ENCODE data around the gene IGSF22.

The IGSF22 gene

GRCh38 chr11:18720091-18720807, 5.7 kb downstream of the IGSF22 start:
- peak overlapping the region; percentile 67 to 77 (median 72) for H3K4me3 ChIP-seq (ENCODE audit: low read depth in 1 of 5, low read length in 5 of 5)
- no peaks in the 10 kb centered on the region for H3K27me3 ChIP-seq (ENCODE audit: control insufficient read depth in 5 of 5, insufficient read depth in 4 of 5, low read length in 5 of 5)
- peak overlapping the region in 3 of 5 donors; percentile 61 to 77 (median 75) for H3K9ac ChIP-seq (ENCODE audit: low read length in 5 of 5)
- H3K9me3 ChIP-seq (ENCODE audit: control insufficient read depth in 5 of 5, low read length in 5 of 5) = no peaks in the 10 kb centered on the region
- no peaks in the 10 kb centered on the region for H3K36me3 ChIP-seq (ENCODE audit: control insufficient read depth in 5 of 5, insufficient read depth in 5 of 5, low read length in 5 of 5)
- no peak overlapping the region for H3K27ac ChIP-seq (ENCODE audit: low read depth, low read length)
- peaks cover 0 to 18% (median 17%) of the 10 kb centered on the region in 5 donors for H3K4me1 ChIP-seq (ENCODE audit: control insufficient read depth in 5 of 5, insufficient read depth in 5 of 5, low read length in 5 of 5)

- no peak overlapping the region for H3K9ac ChIP-seq (ENCODE audit: low read length in 5 of 5)
- H3K9me3 ChIP-seq (ENCODE audit: control insufficient read depth in 5 of 5, low read length in 5 of 5) = no peaks in the 10 kb centered on the region
- H3K36me3 ChIP-seq (ENCODE audit: control insufficient read depth in 5 of 5, insufficient read depth in 5 of 5, low read length in 5 of 5) = no peaks in the 10 kb centered on the region
- no peak overlapping the region for H3K4me3 ChIP-seq (ENCODE audit: low read depth in 1 of 5, low read length in 5 of 5)
- no peak overlapping the region for H3K27ac ChIP-seq (ENCODE audit: low read depth, low read length)
- no peaks in the 10 kb centered on the region for H3K27me3 ChIP-seq (ENCODE audit: control insufficient read depth in 5 of 5, insufficient read depth in 4 of 5, low read length in 5 of 5)
- peaks cover 0 to 2% (median under 1%) of the 10 kb centered on the region in 5 donors for H3K4me1 ChIP-seq (ENCODE audit: control insufficient read depth in 5 of 5, insufficient read depth in 5 of 5, low read length in 5 of 5)
Measured at GRCh38 chr11:18715476-18715875, 10.5 kb downstream of the IGSF22 start.

- no peak overlapping the region for H3K27ac ChIP-seq (ENCODE audit: low read depth, low read length)
- no peak overlapping the region for H3K4me3 ChIP-seq (ENCODE audit: low read depth in 1 of 5, low read length in 5 of 5)
- H3K9ac ChIP-seq (ENCODE audit: low read length in 5 of 5) = no peak overlapping the region
- H3K36me3 ChIP-seq (ENCODE audit: control insufficient read depth in 5 of 5, insufficient read depth in 5 of 5, low read length in 5 of 5) = no peaks in the 10 kb centered on the region
- no peaks in the 10 kb centered on the region for H3K4me1 ChIP-seq (ENCODE audit: control insufficient read depth in 5 of 5, insufficient read depth in 5 of 5, low read length in 5 of 5)
- no peaks in the 10 kb centered on the region for H3K27me3 ChIP-seq (ENCODE audit: control insufficient read depth in 5 of 5, insufficient read depth in 4 of 5, low read length in 5 of 5)
- H3K9me3 ChIP-seq (ENCODE audit: control insufficient read depth in 5 of 5, low read length in 5 of 5) = no peaks in the 10 kb centered on the region
Measured at GRCh38 chr11:18714443-18714780, 11.6 kb downstream of the IGSF22 start.

- H3K9me3 ChIP-seq (ENCODE audit: control insufficient read depth in 5 of 5, low read length in 5 of 5) = no peaks in the 10 kb centered on the region
- no peak overlapping the region for H3K9ac ChIP-seq (ENCODE audit: low read length in 5 of 5)
- no peak overlapping the region for H3K4me3 ChIP-seq (ENCODE audit: low read depth in 1 of 5, low read length in 5 of 5)
- no peaks in the 10 kb centered on the region for H3K36me3 ChIP-seq (ENCODE audit: control insufficient read depth in 5 of 5, insufficient read depth in 5 of 5, low read length in 5 of 5)
- no peaks in the 10 kb centered on the region for H3K4me1 ChIP-seq (ENCODE audit: control insufficient read depth in 5 of 5, insufficient read depth in 5 of 5, low read length in 5 of 5)
- no peaks in the 10 kb centered on the region for H3K27me3 ChIP-seq (ENCODE audit: control insufficient read depth in 5 of 5, insufficient read depth in 4 of 5, low read length in 5 of 5)
- no peak overlapping the region for H3K27ac ChIP-seq (ENCODE audit: low read depth, low read length)
Measured at GRCh38 chr11:18713646-18714442, 12.1 kb downstream of the IGSF22 start.

- no peak overlapping the region for H3K27ac ChIP-seq (ENCODE audit: low read depth, low read length)
- H3K9me3 ChIP-seq (ENCODE audit: control insufficient read depth in 5 of 5, low read length in 5 of 5) = no peaks in the 10 kb centered on the region
- H3K4me3 ChIP-seq (ENCODE audit: low read depth in 1 of 5, low read length in 5 of 5) = no peak overlapping the region
- no peaks in the 10 kb centered on the region for H3K36me3 ChIP-seq (ENCODE audit: control insufficient read depth in 5 of 5, insufficient read depth in 5 of 5, low read length in 5 of 5)
- no peaks in the 10 kb centered on the region for H3K27me3 ChIP-seq (ENCODE audit: control insufficient read depth in 5 of 5, insufficient read depth in 4 of 5, low read length in 5 of 5)
- H3K9ac ChIP-seq (ENCODE audit: low read length in 5 of 5) = no peak overlapping the region
- H3K4me1 ChIP-seq (ENCODE audit: control insufficient read depth in 5 of 5, insufficient read depth in 5 of 5, low read length in 5 of 5) = peaks cover 3 to 15% (median 13%) of the 10 kb centered on the region in 5 donors
Measured at GRCh38 chr11:18710545-18710944, 15.4 kb downstream of the IGSF22 start.

GRCh38 chr11:18709414-18709813, 16.6 kb downstream of the IGSF22 start:
- Histone ChIP-seq H3K27ac (ENCODE audit: low read depth, low read length) (no peak overlapping the region), H3K9ac (ENCODE audit: low read length in 5 of 5) (no peak overlapping the region), H3K27me3 (ENCODE audit: control insufficient read depth in 5 of 5, insufficient read depth in 4 of 5, low read length in 5 of 5) (no peaks in the 10 kb centered on the region), H3K4me3 (ENCODE audit: low read depth in 1 of 5, low read length in 5 of 5) (no peak overlapping the region), H3K36me3 (ENCODE audit: control insufficient read depth in 5 of 5, insufficient read depth in 5 of 5, low read length in 5 of 5) (no peaks in the 10 kb centered on the region), H3K4me1 (ENCODE audit: control insufficient read depth in 5 of 5, insufficient read depth in 5 of 5, low read length in 5 of 5) (peaks cover 3 to 26% (median 22%) of the 10 kb centered on the region in 5 donors), H3K9me3 (ENCODE audit: control insufficient read depth in 5 of 5, low read length in 5 of 5) (no peaks in the 10 kb centered on the region)

- peaks cover 3 to 29% (median 22%) of the 10 kb centered on the region in 5 donors for H3K4me1 ChIP-seq (ENCODE audit: control insufficient read depth in 5 of 5, insufficient read depth in 5 of 5, low read length in 5 of 5)
- no peak overlapping the region for H3K27ac ChIP-seq (ENCODE audit: low read depth, low read length)
Measured at GRCh38 chr11:18707811-18708340, 18.1 kb downstream of the IGSF22 start.

GRCh38 chr11:18706330-18707243, 19.4 kb downstream of the IGSF22 start:
- Histone ChIP-seq H3K4me3 (ENCODE audit: low read depth in 1 of 5, low read length in 5 of 5) (peak overlapping the region; percentile 68 to 81 (median 76)), H3K4me1 (ENCODE audit: control insufficient read depth in 5 of 5, insufficient read depth in 5 of 5, low read length in 5 of 5) (peaks cover 3 to 34% (median 23%) of the 10 kb centered on the region in 5 donors), H3K36me3 (ENCODE audit: control insufficient read depth in 5 of 5, insufficient read depth in 5 of 5, low read length in 5 of 5) (peaks cover 0 to 19% (median 12%) of the 10 kb centered on the region in 5 donors), H3K27me3 (ENCODE audit: control insufficient read depth in 5 of 5, insufficient read depth in 4 of 5, low read length in 5 of 5) (no peaks in the 10 kb centered on the region), H3K27ac (ENCODE audit: low read depth, low read length) (peak overlapping the region; percentile 63), H3K9me3 (ENCODE audit: control insufficient read depth in 5 of 5, low read length in 5 of 5) (no peaks in the 10 kb centered on the region), H3K9ac (ENCODE audit: low read length in 5 of 5) (peak overlapping the region; percentile 1 to 79 (median 62))

More at GRCh38 chr11:18707811-18708340, 18.1 kb downstream of the IGSF22 start:
- Histone ChIP-seq H3K27me3 (ENCODE audit: control insufficient read depth in 5 of 5, insufficient read depth in 4 of 5, low read length in 5 of 5) (no peaks in the 10 kb centered on the region), H3K36me3 (ENCODE audit: control insufficient read depth in 5 of 5, insufficient read depth in 5 of 5, low read length in 5 of 5) (peaks cover 0 to 7% (median 3%) of the 10 kb centered on the region in 5 donors), H3K9ac (ENCODE audit: low read length in 5 of 5) (no peak overlapping the region), H3K9me3 (ENCODE audit: control insufficient read depth in 5 of 5, low read length in 5 of 5) (no peaks in the 10 kb centered on the region), H3K4me3 (ENCODE audit: low read depth in 1 of 5, low read length in 5 of 5) (no peak overlapping the region)

- peaks cover 3 to 42% (median 27%) of the 10 kb centered on the region in 5 donors for H3K4me1 ChIP-seq (ENCODE audit: control insufficient read depth in 5 of 5, insufficient read depth in 5 of 5, low read length in 5 of 5)
- peaks cover 0 to 25% (median 15%) of the 10 kb centered on the region in 5 donors for H3K36me3 ChIP-seq (ENCODE audit: control insufficient read depth in 5 of 5, insufficient read depth in 5 of 5, low read length in 5 of 5)
- H3K9ac ChIP-seq (ENCODE audit: low read length in 5 of 5) = peak overlapping the region in 3 of 5 donors; percentile 10 to 83 (median 59)
- H3K27ac ChIP-seq (ENCODE audit: low read depth, low read length) = no peak overlapping the region
- no peaks in the 10 kb centered on the region for H3K27me3 ChIP-seq (ENCODE audit: control insufficient read depth in 5 of 5, insufficient read depth in 4 of 5, low read length in 5 of 5)
- no peaks in the 10 kb centered on the region for H3K9me3 ChIP-seq (ENCODE audit: control insufficient read depth in 5 of 5, low read length in 5 of 5)
- peak overlapping the region in 4 of 5 donors; percentile 65 to 79 (median 75) for H3K4me3 ChIP-seq (ENCODE audit: low read depth in 1 of 5, low read length in 5 of 5)
Measured at GRCh38 chr11:18705651-18706281, 20.2 kb downstream of the IGSF22 start.
